Fibroblast of pulmonary artery (primary cell): ENCODE measurements around the gene PHRF1.

Experiments
- DNase-seq: peaks from one replicate; pipeline ENCODE4 v3.0.0-alpha.2; 2010; ENCODE audit warnings: low read depth
- H3K4me3 ChIP-seq: replicated peaks from 2 replicates; pipeline ENCODE4 v1.5.1; 2011; ENCODE audit warnings: low read depth, mild to moderate bottlenecking, control low read depth, low read length, moderate library complexity
- CTCF ChIP-seq: IDR thresholded peaks from 2 replicates; pipeline ENCODE4 v1.5.1; 2011; ENCODE audit warnings: mild to moderate bottlenecking, control low read depth, low read length, inconsistent platforms; ENCODE audit errors: missing control alignments

PHRF1 gene

GRCh38 chr11:618856-619627 is 42.8 kb downstream of the PHRF1 start:
- H3K4me3 ChIP-seq: no peak overlapping the region
- no peak for DNase-seq
- TF ChIP-seq CTCF: no peak

- no peak for TF ChIP-seq CTCF
- H3K4me3 ChIP-seq: no peak overlapping the region
- DNase-seq: no peak
Observed at GRCh38 chr11:619628-620050, 43.4 kb downstream of the PHRF1 start.

- no peak for TF ChIP-seq CTCF
- H3K4me3 ChIP-seq: no peak overlapping the region
- no peak for DNase-seq
Observed at GRCh38 chr11:620201-620600, 43.9 kb downstream of the PHRF1 start.

- no peak overlapping the region for H3K4me3 ChIP-seq
- no peak for TF ChIP-seq CTCF
- no peak for DNase-seq
Observed at GRCh38 chr11:620935-621814, 44.9 kb downstream of the PHRF1 start.

GRCh38 chr11:621838-622237 is 45.6 kb downstream of the PHRF1 start:
- DNase-seq: no peak
- H3K4me3 ChIP-seq: no peak overlapping the region
- TF ChIP-seq CTCF: no peak

GRCh38 chr11:623349-623869 is 47.1 kb downstream of the PHRF1 start:
- DNase-seq: no peak
- no peak overlapping the region for H3K4me3 ChIP-seq
- TF ChIP-seq CTCF: no peak
